NCI-H226 (cell line): ENCODE data around the gene POM121L12.

Experiments used
- DNase-seq: peaks from one replicate; pipeline ENCODE4 v3.0.0-alpha.2; 2015

Gene POM121L12

GRCh38 chr7:53035499-53036412, at the start of gene POM121L12:
Gene POM121L12 (plus strand): TSS chr7:53035633. CDS start chr7:53035672, 39 bp downstream.
- DNase-seq: no peak

- no peak for DNase-seq
These were observed 43.4 kb upstream of the POM121L12 start for GRCh38 chr7:52992001-52992400.

GRCh38 chr7:52992479-52993162, 42.8 kb upstream of the POM121L12 start:
- no peak for DNase-seq

GRCh38 chr7:52995676-52996075, 39.8 kb upstream of the POM121L12 start:
- DNase-seq: no peak

- no peak for DNase-seq
These were observed 34.2 kb upstream of the POM121L12 start for GRCh38 chr7:53001221-53001620.

- no peak for DNase-seq
These were observed 33.0 kb upstream of the POM121L12 start for GRCh38 chr7:53002389-53002788.

- DNase-seq: no peak
These were observed 31.6 kb upstream of the POM121L12 start for GRCh38 chr7:53003653-53004445.

GRCh38 chr7:53013925-53014324, 21.5 kb upstream of the POM121L12 start:
- DNase-seq: no peak

GRCh38 chr7:53015463-53015862, 20.0 kb upstream of the POM121L12 start:
- DNase-seq: no peak

GRCh38 chr7:53022893-53023292, 12.5 kb upstream of the POM121L12 start:
- no peak for DNase-seq

GRCh38 chr7:53048638-53049037, 13.2 kb downstream of the POM121L12 start:
- no peak for DNase-seq

- no peak for DNase-seq
These were observed 15.0 kb downstream of the POM121L12 start for GRCh38 chr7:53050433-53050832.

- no peak for DNase-seq
These were observed 24.2 kb downstream of the POM121L12 start for GRCh38 chr7:53059591-53059990.

- DNase-seq: no peak
These were observed 24.6 kb downstream of the POM121L12 start for GRCh38 chr7:53060066-53060465.

- DNase-seq: no peak
These were observed 27.4 kb downstream of the POM121L12 start for GRCh38 chr7:53062796-53063195.

- no peak for DNase-seq
These were observed 33.2 kb downstream of the POM121L12 start for GRCh38 chr7:53068673-53069072.

GRCh38 chr7:53070883-53071282, 35.5 kb downstream of the POM121L12 start:
- no peak for DNase-seq
